ENCODE results near the gene CST3. TPM values are rescaled to one million over a fixed set of nuclear protein-coding genes. Genes with fewer than 3 reads are reported as not detected.
A peak's percentile ranks its signal among the peaks of the same experiment; 100 is the strongest.

CST3 gene
- total and polyA plus RNA-seq, 11 donors: 240 to 1,194 (median 611) TPM

- Histone ChIP-seq H3K9me3 (no peaks in the 10 kb centered on the region), H3K4me3 (no peak overlapping the region), H3K4me1 (peaks cover 0 to 60% (median 14%) of the 10 kb centered on the region in 12 donors), H3K27ac (peak overlapping the region in 2 of 12 donors; percentile 24 to 31), H3K36me3 (no peaks in the 10 kb centered on the region), H3K27me3 (no peaks in the 10 kb centered on the region)
- intact Hi-C loops (cut with DNase I): loop anchor here in 1 of 10 donors (2.0 kb wide), 1 partner anchor 20 kb away; no protein-coding TSS in a partner anchor
- DNase-seq (no peak), ATAC-seq (no peak)
- no peak for TF ChIP-seq POLR2A (IDR thresholded peaks at IDR 0.05)
- TF ChIP-seq, protein P1, sequence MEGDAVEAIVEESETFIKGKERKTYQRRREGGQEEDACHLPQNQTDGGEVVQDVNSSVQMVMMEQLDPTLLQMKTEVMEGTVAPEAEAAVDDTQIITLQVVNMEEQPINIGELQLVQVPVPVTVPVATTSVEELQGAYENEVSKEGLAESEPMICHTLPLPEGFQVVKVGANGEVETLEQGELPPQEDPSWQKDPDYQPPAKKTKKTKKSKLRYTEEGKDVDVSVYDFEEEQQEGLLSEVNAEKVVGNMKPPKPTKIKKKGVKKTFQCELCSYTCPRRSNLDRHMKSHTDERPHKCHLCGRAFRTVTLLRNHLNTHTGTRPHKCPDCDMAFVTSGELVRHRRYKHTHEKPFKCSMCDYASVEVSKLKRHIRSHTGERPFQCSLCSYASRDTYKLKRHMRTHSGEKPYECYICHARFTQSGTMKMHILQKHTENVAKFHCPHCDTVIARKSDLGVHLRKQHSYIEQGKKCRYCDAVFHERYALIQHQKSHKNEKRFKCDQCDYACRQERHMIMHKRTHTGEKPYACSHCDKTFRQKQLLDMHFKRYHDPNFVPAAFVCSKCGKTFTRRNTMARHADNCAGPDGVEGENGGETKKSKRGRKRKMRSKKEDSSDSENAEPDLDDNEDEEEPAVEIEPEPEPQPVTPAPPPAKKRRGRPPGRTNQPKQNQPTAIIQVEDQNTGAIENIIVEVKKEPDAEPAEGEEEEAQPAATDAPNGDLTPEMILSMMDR (IDR thresholded peaks at IDR 0.05): no peak
- 82 to 83% (median 82%) methylated on average over 11 of the region's 11 CpGs for WGBS, 4 donors
Observed at GRCh38 chr20:23640671-23641667, 3.2 kb upstream of the CST3 start.

DNA sequence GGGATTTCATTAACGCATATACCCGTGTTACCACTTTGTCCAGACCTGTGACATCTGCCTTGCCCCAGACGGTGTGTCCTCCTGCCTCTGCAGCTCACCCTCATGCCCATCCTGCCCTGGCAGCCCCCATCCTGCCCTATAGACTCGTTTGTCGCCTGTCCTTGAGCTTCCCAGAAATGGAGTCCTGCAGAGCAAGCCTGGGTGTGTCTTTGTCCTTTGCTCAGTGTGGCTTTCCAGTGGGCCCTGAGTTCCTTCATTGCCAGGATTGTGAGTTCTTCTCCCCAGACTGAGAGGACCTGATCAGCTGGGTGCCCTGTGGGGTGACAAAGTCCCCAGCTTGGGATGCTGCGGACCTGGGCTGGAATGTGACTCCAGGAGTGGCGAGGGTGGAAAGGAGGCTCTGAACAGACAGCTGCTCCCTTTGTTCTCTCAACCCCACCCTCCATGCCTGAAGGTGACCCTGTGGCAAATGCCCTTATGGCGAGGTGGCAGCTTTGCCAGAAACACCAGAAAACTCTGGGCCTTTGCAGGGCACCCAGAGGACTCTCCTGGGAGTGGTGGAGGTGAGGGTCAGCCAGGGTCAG lies 2.4 kb upstream of the CST3 start:
- peaks cover 0 to 66% (median 23%) of the 10 kb centered on the region in 12 donors for H3K4me1 ChIP-seq
- H3K27me3 ChIP-seq: no peaks in the 10 kb centered on the region
- H3K27ac ChIP-seq: no peak overlapping the region
- ATAC-seq (no peak), DNase-seq (peak in 1 of 5 donors; percentile 56)
- intact Hi-C loops (cut with DNase I): loop anchor here in 1 of 10 donors (2.0 kb wide), 1 partner anchor 21 kb away; no protein-coding TSS in a partner anchor
- WGBS, 4 donors: 80 to 88% (median 87%) methylated on average over 8 of the region's 8 CpGs
- H3K4me3 ChIP-seq: no peak overlapping the region
- no peaks in the 10 kb centered on the region for H3K9me3 ChIP-seq
- peaks cover 0 to 4% (median 0%) of the 10 kb centered on the region in 9 donors for H3K36me3 ChIP-seq
- TF ChIP-seq, protein P1 (IDR thresholded peaks at IDR 0.05): no peak
- no peak for TF ChIP-seq POLR2A (IDR thresholded peaks at IDR 0.05)

- intact Hi-C loops (cut with DNase I): loop anchor here in 1 of 10 donors (5.0 kb wide), 1 partner anchor 277 kb away; the partner anchor contains the start of gene GZF1
- Histone ChIP-seq H3K27me3 (no peaks in the 10 kb centered on the region), H3K4me3 (no peak overlapping the region), H3K9me3 (no peaks in the 10 kb centered on the region), H3K27ac (no peak overlapping the region), H3K4me1 (peaks cover 0 to 72% (median 28%) of the 10 kb centered on the region in 12 donors), H3K36me3 (peaks cover 0 to 8% (median 0%) of the 10 kb centered on the region in 9 donors)
- 80 to 87% (median 81%) methylated on average over 8 of the region's 8 CpGs for WGBS, 4 donors
- TF ChIP-seq, protein P1 (IDR thresholded peaks at IDR 0.05): no peak
- no peak for TF ChIP-seq POLR2A (IDR thresholded peaks at IDR 0.05)
- ATAC-seq (no peak), DNase-seq (no peak)
Observed at GRCh38 chr20:23639490-23639958, 1.8 kb upstream of the CST3 start.

Measured in heart left ventricle (tissue), 16 donors.